GM19438 (cell line): Measurements from ENCODE around the gene LRAT.
"Not testable (repeated sequence)": the region's sequence is repeated elsewhere in the genome, so short reads cannot be mapped to it uniquely, and the experiment has no call there.

ENCODE experiments used
- ATAC-seq: cut with Tn5 transposase; IDR thresholded peaks from one replicate; pipeline ENCODE4 v1.9.1; 2021; ENCODE audit warnings: low read depth; ENCODE audit not compliant: unreplicated experiment

Gene LRAT

GRCh38 chr4:154743683-154744340 is at the start of gene LRAT:
TSS of gene LRAT (plus strand) at chr4:154744000. CDS start at chr4:154744327, 327 bp downstream.
- ATAC-seq, result peak; percentile 81

- no peak for ATAC-seq
Observed at GRCh38 chr4:154707877-154708276, 35.9 kb upstream of the LRAT start.

- ATAC-seq, result no peak
Observed at GRCh38 chr4:154709550-154709949, 34.2 kb upstream of the LRAT start.

- ATAC-seq, result no peak
Observed at GRCh38 chr4:154711522-154711921, 32.3 kb upstream of the LRAT start.

- ATAC-seq, result no peak
Observed at GRCh38 chr4:154714339-154715040, 29.3 kb upstream of the LRAT start.

- no peak for ATAC-seq
Observed at GRCh38 chr4:154719087-154719486, 24.7 kb upstream of the LRAT start.

- ATAC-seq, result no peak
Observed at GRCh38 chr4:154720123-154720522, 23.7 kb upstream of the LRAT start.

- no peak for ATAC-seq
Observed at GRCh38 chr4:154720618-154721267, 23.1 kb upstream of the LRAT start.

GRCh38 chr4:154722262-154722661 is 21.5 kb upstream of the LRAT start:
- no peak for ATAC-seq

GRCh38 chr4:154723601-154724000 is 20.2 kb upstream of the LRAT start:
- ATAC-seq, result not testable (repeated sequence)

- no peak for ATAC-seq
Observed at GRCh38 chr4:154727540-154727939, 16.3 kb upstream of the LRAT start.

GRCh38 chr4:154731756-154732155 is 12.0 kb upstream of the LRAT start:
- no peak for ATAC-seq

GRCh38 chr4:154732669-154733068 is 11.1 kb upstream of the LRAT start:
- ATAC-seq, result no peak

GRCh38 chr4:154736770-154737169 is 7.0 kb upstream of the LRAT start:
- no peak for ATAC-seq

- ATAC-seq, result no peak
Observed at GRCh38 chr4:154738426-154738825, 5.4 kb upstream of the LRAT start.

GRCh38 chr4:154739111-154739510 is 4.7 kb upstream of the LRAT start:
- ATAC-seq, result no peak

- no peak for ATAC-seq
Observed at GRCh38 chr4:154740462-154740861, 3.3 kb upstream of the LRAT start.

GRCh38 chr4:154741131-154741665 is 2.6 kb upstream of the LRAT start:
- no peak for ATAC-seq

- ATAC-seq, result no peak
Observed at GRCh38 chr4:154741922-154742850, 1.6 kb upstream of the LRAT start.

- no peak for ATAC-seq
Observed at GRCh38 chr4:154744341-154744926, 634 bp downstream of the LRAT start.
